Astrocyte of the spinal cord (primary cell): ENCODE results near the gene AGPS.

ENCODE experiments used
- DNase-seq: peaks from one replicate; pipeline ENCODE4 v3.0.0; 2011; ENCODE audit warnings: low read depth, low spot score
- H3K4me3 ChIP-seq: 2 replicates; pipeline ENCODE4 v1.5.1; 2011; ENCODE audit warnings: low read depth, mild to moderate bottlenecking, low read length, moderate library complexity
- in situ Hi-C: cut with HindIII; loops from 2 replicates; pipeline ENCODE4 v1.10.0; 2017; ENCODE audit warnings: low sequenced_read_pairs
- TF ChIP-seq, protein P1 (sequence below): IDR thresholded peaks from 2 replicates; pipeline ENCODE4 v1.5.1; 2012; ENCODE audit warnings: low read depth, mild to moderate bottlenecking, low read length, inconsistent platforms

Gene AGPS

DNA sequence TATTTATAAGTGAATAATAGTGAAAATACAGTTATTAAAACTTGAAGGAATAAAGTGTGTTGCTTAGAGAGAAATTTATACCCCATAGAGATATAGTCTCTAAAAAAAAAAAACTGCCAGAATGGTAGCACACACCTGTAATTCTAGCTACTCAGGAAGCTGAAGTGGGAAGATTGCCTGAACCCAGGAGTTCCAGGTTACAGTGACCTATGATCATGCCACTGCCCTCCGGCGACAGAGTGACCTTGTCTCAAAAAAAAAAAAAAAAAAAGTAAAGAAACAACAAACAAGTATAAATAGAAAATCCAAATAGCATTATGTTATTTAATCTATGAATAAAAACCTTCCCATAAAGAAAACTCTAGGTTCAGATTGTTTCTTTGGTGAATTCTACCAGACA is 7.4 kb upstream of the AGPS start:
- TF ChIP-seq, protein P1, sequence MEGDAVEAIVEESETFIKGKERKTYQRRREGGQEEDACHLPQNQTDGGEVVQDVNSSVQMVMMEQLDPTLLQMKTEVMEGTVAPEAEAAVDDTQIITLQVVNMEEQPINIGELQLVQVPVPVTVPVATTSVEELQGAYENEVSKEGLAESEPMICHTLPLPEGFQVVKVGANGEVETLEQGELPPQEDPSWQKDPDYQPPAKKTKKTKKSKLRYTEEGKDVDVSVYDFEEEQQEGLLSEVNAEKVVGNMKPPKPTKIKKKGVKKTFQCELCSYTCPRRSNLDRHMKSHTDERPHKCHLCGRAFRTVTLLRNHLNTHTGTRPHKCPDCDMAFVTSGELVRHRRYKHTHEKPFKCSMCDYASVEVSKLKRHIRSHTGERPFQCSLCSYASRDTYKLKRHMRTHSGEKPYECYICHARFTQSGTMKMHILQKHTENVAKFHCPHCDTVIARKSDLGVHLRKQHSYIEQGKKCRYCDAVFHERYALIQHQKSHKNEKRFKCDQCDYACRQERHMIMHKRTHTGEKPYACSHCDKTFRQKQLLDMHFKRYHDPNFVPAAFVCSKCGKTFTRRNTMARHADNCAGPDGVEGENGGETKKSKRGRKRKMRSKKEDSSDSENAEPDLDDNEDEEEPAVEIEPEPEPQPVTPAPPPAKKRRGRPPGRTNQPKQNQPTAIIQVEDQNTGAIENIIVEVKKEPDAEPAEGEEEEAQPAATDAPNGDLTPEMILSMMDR: no peak
- in situ Hi-C loops: no loop called here
- H3K4me3 ChIP-seq: no peak overlapping the region
- DNase-seq: no peak

- TF ChIP-seq, protein P1: no peak
- in situ Hi-C loops: no loop called here
- no peak for DNase-seq
- peak overlapping the region; percentile 60 for H3K4me3 ChIP-seq
Measured at GRCh38 chr2:177391822-177392372, 676 bp upstream of the AGPS start.

DNA sequence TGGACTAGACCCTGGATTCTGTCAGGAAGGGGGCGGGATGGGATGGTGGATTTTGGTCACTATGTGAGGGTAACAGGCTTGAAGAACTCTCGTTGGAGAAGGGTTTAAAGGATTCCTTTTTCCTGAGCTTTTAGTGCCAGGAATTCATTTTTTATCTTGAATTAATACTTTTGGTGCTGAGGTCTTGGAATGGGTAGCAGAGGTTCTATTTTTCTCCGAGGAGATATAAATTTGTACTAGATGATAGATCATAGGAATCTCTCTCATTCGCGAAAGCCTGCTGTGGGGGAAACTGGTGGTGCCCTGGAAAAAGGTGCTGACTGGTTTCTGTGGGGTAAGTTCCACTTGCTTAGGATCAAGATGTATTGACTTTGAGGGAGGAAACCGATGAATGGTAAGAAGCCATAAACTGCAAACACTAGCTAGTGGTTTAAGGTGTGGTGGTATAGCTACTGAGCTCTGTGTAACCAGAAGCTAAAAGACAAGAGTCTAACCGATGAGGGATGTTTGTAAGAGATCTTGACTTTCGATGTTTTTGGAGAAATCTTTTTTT is 706 bp downstream of the AGPS start:
- H3K4me3 ChIP-seq: peak overlapping the region; percentile 60
- in situ Hi-C loops: no loop called here
- TF ChIP-seq, protein P1: no peak
- peak; percentile 29 for DNase-seq

GRCh38 chr2:177393824-177394593 is 1.4 kb downstream of the AGPS start:
- H3K4me3 ChIP-seq: peak overlapping the region; percentile 60

GRCh38 chr2:177394594-177394973 is 2.0 kb downstream of the AGPS start:
- TF ChIP-seq, protein P1: no peak
- in situ Hi-C loops: no loop called here
- no peak for DNase-seq
- H3K4me3 ChIP-seq: no peak overlapping the region

More at GRCh38 chr2:177393824-177394593, 1.4 kb downstream of the AGPS start:
- TF ChIP-seq, protein P1: no peak
- in situ Hi-C loops: no loop called here
- DNase-seq: no peak

DNA sequence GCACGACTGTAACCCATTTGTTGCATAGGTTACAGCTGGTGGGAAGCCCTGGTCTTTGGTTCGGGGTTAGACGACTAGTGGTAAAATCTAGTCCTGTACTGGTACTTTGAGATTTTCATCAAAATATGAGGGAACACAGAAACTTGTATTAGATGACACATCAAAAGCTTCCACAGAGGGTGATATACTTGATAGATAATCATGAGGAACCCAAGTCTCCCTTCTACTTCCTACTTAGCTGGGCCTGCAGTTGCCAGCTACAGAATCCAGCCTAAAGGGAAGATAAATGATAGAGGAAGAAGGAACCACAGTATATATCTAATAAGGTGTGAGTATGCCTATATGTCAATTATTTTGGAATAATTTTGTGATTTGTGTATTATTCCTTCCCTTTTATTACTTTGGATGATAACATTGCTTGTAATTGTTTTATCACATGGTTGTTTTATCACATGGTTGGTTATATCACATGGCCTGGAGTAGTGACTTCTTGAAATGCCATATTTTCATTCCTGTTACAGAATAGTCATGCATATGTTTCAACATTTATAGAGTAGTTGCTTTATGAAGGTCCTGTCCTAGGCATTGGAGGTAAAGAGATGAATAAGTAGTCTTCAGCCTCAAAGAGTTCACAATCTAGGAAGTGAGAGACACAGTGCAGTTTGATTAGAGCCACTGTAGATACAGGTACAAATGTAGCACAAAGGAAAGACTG is 2.9 kb downstream of the AGPS start:
- TF ChIP-seq, protein P1: no peak
- no peak for DNase-seq
- no peak overlapping the region for H3K4me3 ChIP-seq
- in situ Hi-C loops: no loop called here
